Left ventricle myocardium superior (tissue), 1 donor: ENCODE measurements around the gene TBC1D30. TPM values are rescaled to one million over a fixed set of nuclear protein-coding genes. Genes with fewer than 3 reads are reported as not detected.
A peak's percentile ranks its signal among the peaks of the same experiment; 100 is the strongest.
"Not testable (repeated sequence)": the region's sequence is repeated elsewhere in the genome, so short reads cannot be mapped to it uniquely, and the experiment has no call there.

Experiments
- ATAC-seq: fragments of 200-7000 bp; cut with Tn5 transposase; one replicate; pipeline ENCODE4 v1.9.1; 2020; ENCODE audit warnings: mild to moderate bottlenecking, moderate library complexity
- DNase-seq: peaks from one replicate; pipeline ENCODE4 v3.0.0-alpha.2; 2020
- intact Hi-C: fragments of 100-400 bp; cut with micrococcal nuclease; formaldehyde crosslinking; loops from one replicate; pipeline ENCODE4 v1.11.0; 2022
- total RNA-seq: library from RNA; stranded (reverse); fragmentation: NEBNext Ultra II Directional; extraction: Animal tissue kit (Norgen Biotek cat#: 25700); gene quantifications from one replicate; pipeline ENCODE4 v1.2.1, GENCODE V29; 2021
- donor health status: DM: no; HTN: yes; CAD: no; lungs with severe emphysema.

The TBC1D30 gene
- total RNA-seq, 1 donor from 2014 or later = 0.47 TPM

DNA sequence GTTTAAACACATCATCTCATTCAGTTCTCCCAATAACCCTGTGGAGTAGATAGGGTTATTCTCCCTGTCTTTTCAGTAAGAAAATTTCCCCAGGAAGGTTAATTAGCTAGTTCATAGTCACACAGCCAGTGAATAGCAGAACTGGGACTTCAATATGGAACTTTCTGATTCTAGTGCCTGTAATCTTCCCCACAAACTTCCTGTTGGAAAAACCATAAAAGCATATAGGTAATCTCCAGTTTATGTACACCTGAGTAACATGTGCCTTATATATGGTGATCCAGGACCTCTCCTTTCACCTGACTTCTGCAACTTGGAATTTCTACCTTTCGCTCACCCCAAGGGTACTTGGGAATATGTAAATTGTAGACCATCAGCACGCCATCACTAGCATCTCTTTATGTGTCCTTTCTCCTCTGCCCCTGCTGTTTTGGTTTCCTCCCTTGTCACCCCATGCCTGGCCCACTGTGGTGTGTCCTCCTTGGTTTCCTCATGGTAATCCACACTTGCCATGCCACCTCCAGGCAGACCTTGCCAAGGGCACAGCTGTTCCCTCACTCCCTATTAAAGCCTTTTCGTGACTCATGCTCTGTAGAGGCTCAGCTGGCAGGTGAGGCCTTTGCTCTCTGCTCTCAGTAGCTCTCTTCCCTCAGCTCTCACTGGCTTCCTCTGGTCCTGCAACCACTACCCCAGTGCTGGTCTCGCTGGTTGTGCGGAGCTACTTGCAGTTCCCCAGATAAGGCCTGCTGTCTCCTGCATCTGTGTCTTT lies 16.7 kb downstream of the TBC1D30 start:
- intact Hi-C loops = no loop called here
- ATAC-seq (no peak), DNase-seq (no peak)

GRCh38 chr12:64848409-64848808 lies 24.0 kb downstream of the TBC1D30 start:
- ATAC-seq, intact Hi-C loops, DNase-seq: not testable (repeated sequence)

GRCh38 chr12:64858882-64859605 lies 34.6 kb downstream of the TBC1D30 start:
- intact Hi-C loops = no loop called here
- DNase-seq = no peak
- no peak for ATAC-seq

DNA sequence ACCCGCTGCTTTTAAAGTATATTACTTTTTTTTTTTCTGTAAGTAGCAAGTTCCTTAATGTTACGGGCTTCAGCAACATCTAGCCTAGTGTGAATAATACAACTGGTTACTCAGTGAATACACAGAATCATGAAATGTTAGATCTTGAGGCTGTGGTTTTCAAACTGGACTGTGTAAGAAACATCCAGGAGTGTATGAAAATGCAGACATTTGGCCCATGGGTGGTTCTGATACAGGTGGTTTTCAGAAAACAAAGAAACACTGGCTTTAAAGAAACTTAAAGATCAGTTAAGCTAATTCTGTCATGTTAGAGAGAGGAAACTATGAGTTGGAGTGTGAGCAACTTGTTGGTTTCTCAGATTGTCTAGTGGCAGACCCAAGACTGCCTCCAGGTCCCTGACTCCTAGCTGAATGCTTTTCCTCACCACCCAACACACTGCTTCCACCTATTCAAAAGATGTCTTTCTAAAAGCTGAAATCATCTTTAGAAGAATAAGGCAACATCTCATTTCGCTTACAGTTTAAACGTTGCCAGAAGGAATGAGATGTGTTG lies 36.1 kb downstream of the TBC1D30 start:
- DNase-seq (no peak), ATAC-seq (no peak)
- intact Hi-C loops = no loop called here

DNA sequence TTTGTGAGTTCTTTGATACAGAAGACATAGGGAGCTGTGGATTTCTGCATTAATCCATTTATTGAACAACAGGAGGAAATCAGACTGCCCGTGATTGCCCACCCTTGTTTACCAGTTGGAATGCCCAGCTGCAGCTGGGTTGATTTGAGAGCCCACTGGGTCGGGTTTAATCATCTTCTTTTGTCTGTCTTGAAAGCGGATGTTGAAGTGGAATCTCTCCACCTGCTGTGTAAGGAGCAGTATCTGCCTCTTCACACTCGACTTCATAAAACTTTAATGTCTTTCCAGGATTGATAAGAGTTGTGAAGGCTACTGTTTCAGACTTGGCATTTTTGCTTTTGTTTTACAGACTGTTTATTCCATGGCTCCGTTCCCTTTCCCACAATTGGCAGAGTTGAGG lies 39.9 kb downstream of the TBC1D30 start:
- no peak for DNase-seq
- ATAC-seq = no peak
- intact Hi-C loops = no loop called here

DNA sequence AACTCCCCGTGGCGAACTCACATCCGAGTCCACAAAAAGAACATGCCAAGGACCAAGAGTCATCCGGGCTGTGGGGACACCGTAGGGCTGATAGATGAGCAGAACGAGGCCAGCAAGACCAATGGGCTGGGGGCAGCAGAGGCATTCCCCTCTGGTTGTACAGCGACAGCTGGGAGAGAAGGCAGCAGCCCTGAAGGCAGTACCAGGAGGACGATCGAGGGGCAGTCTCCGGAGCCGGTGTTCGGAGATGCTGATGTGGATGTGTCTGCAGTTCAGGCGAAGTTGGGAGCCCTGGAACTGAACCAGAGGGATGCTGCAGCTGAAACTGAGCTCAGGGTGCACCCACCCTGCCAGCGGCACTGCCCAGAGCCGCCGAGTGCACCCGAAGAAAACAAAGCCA lies 50.7 kb downstream of the TBC1D30 start:
- intact Hi-C loops = no loop called here
- ATAC-seq = no peak
- DNase-seq = no peak

GRCh38 chr12:64876388-64877071 lies 52.1 kb downstream of the TBC1D30 start:
- no peak for ATAC-seq
- intact Hi-C loops = no loop called here
- DNase-seq = no peak

DNA sequence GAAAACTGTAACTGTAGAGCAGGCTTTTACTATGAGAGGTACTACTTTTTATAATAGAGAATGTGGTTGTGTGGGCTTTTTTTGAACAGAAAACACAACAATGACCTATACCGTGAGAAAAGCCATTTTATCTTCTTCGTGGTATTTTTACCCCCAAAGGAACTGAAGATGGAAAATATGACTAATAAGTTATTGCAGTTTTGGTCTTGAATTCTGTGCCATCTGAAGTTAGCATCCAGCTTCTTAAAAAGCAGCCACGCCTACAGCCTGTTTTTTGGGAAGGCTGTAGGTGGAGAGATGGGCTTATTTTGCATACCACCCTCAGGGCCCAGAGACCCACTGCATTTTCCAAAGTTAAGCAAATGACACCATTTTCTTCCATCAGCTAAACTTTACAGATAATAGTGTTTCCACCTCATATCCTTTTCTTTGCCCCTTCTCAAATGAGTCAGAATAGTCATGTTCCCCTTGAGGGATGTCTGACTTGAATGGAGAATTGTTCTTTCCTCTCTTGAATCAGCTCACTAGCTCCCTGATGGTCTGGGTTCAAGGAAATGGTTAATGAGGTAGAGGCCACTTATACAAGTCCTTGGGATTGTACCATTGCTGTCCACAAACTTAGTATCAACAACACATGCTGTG lies 53.0 kb downstream of the TBC1D30 start:
- no peak for ATAC-seq
- intact Hi-C loops = no loop called here
- no peak for DNase-seq

DNA sequence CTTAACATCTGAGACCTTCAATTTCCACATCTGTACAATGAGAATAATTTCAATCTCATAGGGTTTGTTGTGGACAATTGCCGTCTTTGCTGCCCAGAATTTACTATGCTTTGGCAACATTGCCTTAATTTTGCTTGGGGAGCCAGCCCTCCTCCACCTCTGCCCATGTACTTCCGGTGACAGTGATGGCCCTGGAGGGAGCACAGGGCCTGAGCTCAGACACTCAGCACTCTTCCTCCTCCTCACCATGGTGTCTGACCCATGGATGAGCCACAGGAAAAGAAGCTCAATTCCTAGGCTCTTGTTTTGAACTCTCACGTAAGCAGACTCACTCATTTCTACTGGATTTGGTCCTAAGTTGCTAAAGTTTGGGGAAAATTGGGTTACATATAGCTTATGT lies 58.2 kb downstream of the TBC1D30 start:
- intact Hi-C loops = no loop called here
- DNase-seq (no peak), ATAC-seq (no peak)

DNA sequence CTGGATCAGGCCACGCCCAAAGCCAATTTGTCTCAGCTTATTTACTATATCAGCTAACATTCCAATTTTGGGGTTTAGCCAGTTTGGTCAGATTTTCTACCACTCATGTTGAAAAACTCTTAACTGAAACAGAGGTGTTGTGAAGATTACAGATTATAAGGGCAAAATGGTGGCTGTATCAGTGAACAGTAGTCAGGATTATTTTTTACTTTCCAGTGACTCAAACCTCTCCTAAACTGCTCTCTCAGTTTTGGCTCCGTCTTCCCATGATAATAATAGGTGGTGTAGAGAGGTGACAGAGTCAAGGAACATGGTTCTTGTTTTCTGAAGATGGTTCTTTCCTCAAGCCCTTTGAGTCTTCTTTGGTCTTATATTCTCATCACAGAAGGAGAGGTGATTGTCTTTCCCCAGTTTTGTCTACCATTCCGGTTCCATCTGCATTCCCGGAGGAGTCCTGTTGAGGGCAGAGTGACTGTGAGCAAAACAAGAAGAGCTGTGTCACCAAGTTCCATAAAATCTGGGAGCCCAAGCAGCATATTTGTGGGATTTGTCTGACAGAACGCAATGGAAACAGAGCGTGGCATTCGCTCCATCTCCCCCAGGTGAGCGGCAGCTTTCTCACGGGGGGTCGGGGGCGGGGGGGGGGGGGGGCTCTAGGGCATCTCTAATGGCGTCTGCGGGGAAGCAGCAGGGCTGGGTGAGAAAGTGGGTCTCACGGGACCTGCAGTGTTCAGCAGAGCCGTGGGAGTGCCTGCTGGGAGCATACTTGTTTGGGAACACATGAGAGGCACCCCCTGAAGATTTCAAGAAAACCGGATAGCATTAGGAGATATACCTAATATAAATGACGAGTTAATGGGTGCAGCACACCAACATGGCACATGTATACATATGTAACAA lies 59.1 kb downstream of the TBC1D30 start:
- DNase-seq (no peak), ATAC-seq (no peak)
- intact Hi-C loops = no loop called here

- intact Hi-C loops = no loop called here
- ATAC-seq (no peak), DNase-seq (no peak)
Observed at GRCh38 chr12:64884164-64884542, 59.7 kb downstream of the TBC1D30 start.

- intact Hi-C loops = no loop called here
- no peak for DNase-seq
- no peak for ATAC-seq
Observed at GRCh38 chr12:64884728-64885127, 60.3 kb downstream of the TBC1D30 start.

DNA sequence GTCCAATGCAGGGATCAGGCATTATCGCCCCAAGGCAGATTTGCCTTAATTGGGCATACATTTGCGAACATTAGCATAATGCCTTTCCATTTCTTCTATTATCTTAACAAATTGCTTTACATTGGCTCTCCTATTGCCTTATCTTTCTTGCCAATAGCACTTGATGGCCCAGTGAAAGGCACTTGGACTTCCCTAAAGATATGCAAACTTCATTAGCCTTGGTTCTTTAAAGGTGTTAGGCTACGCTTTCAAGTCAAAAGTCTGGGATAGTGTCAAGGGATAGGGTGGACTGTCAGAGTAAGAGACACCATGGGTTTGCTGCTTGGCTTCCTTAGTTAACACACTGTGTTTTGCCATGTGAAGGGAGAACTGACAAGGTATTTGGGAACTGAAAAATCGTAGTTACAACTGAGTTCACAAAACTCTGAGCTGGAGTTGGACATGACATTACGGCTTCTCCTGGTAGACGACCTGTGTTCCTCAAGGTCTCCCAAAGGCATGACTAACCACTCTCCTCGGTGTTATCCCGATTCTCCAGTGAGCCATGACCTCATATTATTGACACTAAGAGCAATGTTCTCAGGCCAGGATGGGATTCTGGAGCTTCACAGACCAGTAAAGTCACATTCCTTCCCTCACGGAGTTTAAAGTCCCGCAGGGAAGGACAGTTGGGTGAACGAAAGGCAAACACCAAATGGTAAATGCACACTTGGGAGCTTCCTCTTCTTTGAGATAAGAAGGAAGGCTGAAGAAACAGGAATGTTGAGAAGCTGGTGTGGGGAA lies 65.2 kb downstream of the TBC1D30 start:
- DNase-seq (no peak), ATAC-seq (no peak)
- intact Hi-C loops = loop anchor here (10.0 kb wide), 2 partner anchors 345 to 1215 kb away; no protein-coding TSS in a partner anchor

DNA sequence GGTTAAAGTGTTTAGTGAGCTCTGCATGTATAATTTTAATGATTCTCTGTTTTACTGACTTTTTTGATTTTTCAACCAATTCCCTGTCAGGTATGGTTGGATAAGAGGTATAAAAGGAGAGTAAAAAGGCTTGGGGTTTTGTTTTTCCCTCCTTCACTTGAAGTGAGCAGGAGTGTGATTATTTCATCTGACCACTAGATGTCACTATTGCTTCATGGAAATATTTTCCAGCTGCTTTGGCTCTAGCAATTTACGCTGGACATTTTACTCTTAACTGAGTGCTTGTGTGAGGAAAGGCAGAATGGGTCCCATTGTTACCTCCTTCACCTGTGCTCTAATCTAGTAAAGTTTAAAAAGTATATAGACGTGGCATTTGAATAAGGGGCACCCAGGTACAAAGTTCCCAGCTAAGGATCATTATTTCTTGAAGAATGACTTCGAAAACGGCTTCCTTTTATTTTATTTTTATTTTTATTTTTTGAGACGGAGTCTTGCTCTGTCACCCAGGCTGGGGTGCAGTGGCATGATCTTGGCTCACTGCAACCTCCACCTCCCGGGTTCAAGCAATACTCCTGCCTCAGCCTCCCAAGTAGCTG lies 66.5 kb downstream of the TBC1D30 start:
- ATAC-seq = peak; percentile 62
- DNase-seq = no peak
- intact Hi-C loops = loop anchor here (10.0 kb wide), 2 partner anchors 344 to 1214 kb away; no protein-coding TSS in a partner anchor

- intact Hi-C loops = loop anchor here (10.0 kb wide), 2 partner anchors 343 to 1213 kb away; no protein-coding TSS in a partner anchor
- no peak for ATAC-seq
- no peak for DNase-seq
Observed at GRCh38 chr12:64891629-64892028, 67.2 kb downstream of the TBC1D30 start.

DNA sequence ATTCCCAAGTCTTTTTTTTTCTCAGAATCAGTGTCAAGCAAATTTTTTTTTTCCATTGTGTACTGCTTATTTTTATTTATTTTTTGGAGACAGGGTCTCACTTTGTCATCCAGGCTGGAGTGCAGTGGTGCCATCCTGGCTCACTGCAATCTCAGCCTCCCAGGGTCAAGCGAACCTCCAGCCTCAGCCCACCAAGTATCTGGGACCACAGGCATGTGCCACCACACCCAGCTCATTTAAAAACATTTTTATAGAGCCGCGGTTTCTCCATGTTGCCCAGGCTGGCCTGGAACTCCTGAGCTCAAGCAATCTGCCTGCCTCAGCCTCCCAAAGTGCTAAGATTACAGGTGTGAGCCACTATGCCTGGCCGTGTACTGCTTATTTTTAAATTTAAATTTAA lies 68.1 kb downstream of the TBC1D30 start:
- intact Hi-C loops = loop anchor here (10.0 kb wide), 2 partner anchors 342 to 1212 kb away; no protein-coding TSS in a partner anchor
- DNase-seq (no peak), ATAC-seq (no peak)

DNA sequence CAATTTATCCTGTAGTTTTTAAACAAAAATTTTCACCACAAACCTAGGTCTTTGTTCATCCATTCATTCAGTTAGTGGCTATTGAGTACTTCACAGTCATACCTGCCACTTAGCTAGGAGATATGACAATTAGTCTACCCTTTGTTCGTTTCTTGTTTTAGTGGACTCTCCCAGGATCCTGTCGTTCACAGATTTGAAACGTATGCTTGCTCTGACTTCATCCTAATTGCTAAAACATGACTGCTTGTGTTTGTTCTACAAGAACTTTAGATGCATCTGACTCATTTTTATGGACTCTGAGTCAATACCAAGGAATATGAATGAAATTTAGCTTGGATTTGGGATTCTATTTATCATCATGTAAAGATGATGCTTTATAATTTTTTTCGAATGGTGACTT lies 69.5 kb downstream of the TBC1D30 start:
- DNase-seq (no peak), ATAC-seq (no peak)
- intact Hi-C loops = loop anchor here (10.0 kb wide), 2 partner anchors 341 to 1211 kb away; no protein-coding TSS in a partner anchor
